Endothelial cell of umbilical vein (primary cell): ENCODE data around the gene SNX9. TPM values are rescaled to one million over a fixed set of nuclear protein-coding genes. Genes with fewer than 3 reads are reported as not detected.

Experiments
- BruUV-seq: library from RNA; stranded (reverse); fragments of 400-500 nt; replicated peaks from 2 replicates; lab custom pipeline; 2021; lab: Mats Ljungman, UMichigan
- CTCF ChIA-PET: fragments of 300-600, 350-600 bp; sonication (Branson Sonifier 250); formaldehyde crosslinking; loops from one replicate; lab custom pipeline; 2021; ENCODE audit warnings: antibody characterized with exemption, inconsistent platforms; lab: Charles Lee
- POLR2A ChIA-PET: fragments of 300-600, 350-600 bp; sonication (Branson Sonifier 250); formaldehyde crosslinking; loops from one replicate; lab custom pipeline; 2021; ENCODE audit warnings: antibody characterized with exemption, inconsistent platforms; lab: Charles Lee
- DNase-seq: peaks from one replicate; pipeline ENCODE4 v3.0.0-alpha.2; 2011; ENCODE audit warnings: low read depth, low spot score
- FAIRE-seq: peaks from 2 replicates; lab custom pipeline; 2011; peaks lifted over from hg19 to GRCh38; lab: Jason Lieb, UNC
- H2AFZ ChIP-seq: 2 replicates; pipeline ENCODE4 v1.6.0; 2012; ENCODE audit warnings: low read depth, low read length, control low read depth, inconsistent platforms
- H3K27ac ChIP-seq: 2 replicates; pipeline ENCODE4 v1.5.1; 2011; ENCODE audit warnings: low read depth, mild to moderate bottlenecking, control low read depth, low read length, moderate library complexity; ENCODE audit not compliant: insufficient read depth
- H3K27me3 ChIP-seq, 2 experiments: 2 replicates each; pipeline versions ENCODE4 v1.6.0 to v1.6.1; 2011; ENCODE audit warnings: low read length in 2 of 2, mixed read lengths in 1 of 2; ENCODE audit not compliant: control insufficient read depth in 2 of 2, insufficient read depth in 2 of 2
- H3K36me3 ChIP-seq, 2 experiments: 2 replicates in 1 of 2; 3 replicates in 1 of 2; pipeline ENCODE4 v1.5.1; 2011; ENCODE audit warnings: low read length in 2 of 2, mild to moderate bottlenecking in 1 of 2, moderate library complexity in 1 of 2; ENCODE audit not compliant: control insufficient read depth in 2 of 2, insufficient read depth in 2 of 2; ENCODE audit errors: extremely low read depth in 1 of 2
- H3K4me1 ChIP-seq: 3 replicates; pipeline ENCODE4 v1.5.1; 2011; ENCODE audit warnings: mild to moderate bottlenecking, low read length; ENCODE audit not compliant: control insufficient read depth, insufficient read depth; ENCODE audit errors: extremely low read depth
- H3K4me2 ChIP-seq: 2 replicates; pipeline ENCODE4 v1.6.1; 2011; ENCODE audit warnings: low read length, control low read depth, mixed read lengths; ENCODE audit not compliant: insufficient read depth
- H3K4me3 ChIP-seq, 3 experiments: fragments of 200-600 bp in 1 of 3; sonication (generic), shearing (Covaris generic) in 1 of 3; replicated peaks in 1 of 3; 2 replicates each; pipeline ENCODE4 v1.5.1; 2011 to 2016; ENCODE audit warnings: control low read depth in 3 of 3, low read length in 3 of 3, mild to moderate bottlenecking in 2 of 3, inconsistent platforms in 1 of 3, low read depth in 1 of 3, moderate library complexity in 1 of 3; ENCODE audit not compliant: insufficient read depth in 1 of 3
- H3K79me2 ChIP-seq: 2 replicates; pipeline ENCODE4 v1.6.0; 2012; ENCODE audit warnings: low read length, inconsistent platforms; ENCODE audit not compliant: control insufficient read depth, insufficient read depth
- H3K9ac ChIP-seq: replicated peaks from 2 replicates; pipeline ENCODE3; 2011; ENCODE audit warnings: low read length, control low read depth; ENCODE audit not compliant: insufficient read depth; ENCODE audit errors: extremely low read depth
- H3K9me1 ChIP-seq: replicated peaks from 3 replicates; pipeline ENCODE4 v1.6.0; 2011; ENCODE audit warnings: mild to moderate bottlenecking, low read length; ENCODE audit not compliant: control insufficient read depth, insufficient read depth; ENCODE audit errors: extremely low read depth
- H3K9me3 ChIP-seq: replicated peaks from 2 replicates; pipeline ENCODE4 v1.5.1; 2012; ENCODE audit warnings: low read length, inconsistent platforms; ENCODE audit not compliant: control insufficient read depth, insufficient read depth
- H4K20me1 ChIP-seq: replicated peaks from 2 replicates; pipeline ENCODE3; 2011; ENCODE audit warnings: mild to moderate bottlenecking, low read length; ENCODE audit not compliant: control insufficient read depth, insufficient read depth; ENCODE audit errors: extremely low read depth
- CTCF ChIP-seq, 2 donors: IDR thresholded peaks; 1 replicate in 1 of 2; 2 replicates in 1 of 2; pipeline ENCODE4 v1.5.1; 2011; ENCODE audit warnings: low read length in 2 of 2, mild to moderate bottlenecking in 2 of 2, moderate library complexity in 2 of 2, control low read depth in 1 of 2, inconsistent platforms in 1 of 2, low read depth in 1 of 2; ENCODE audit not compliant: insufficient read depth in 1 of 2; ENCODE audit errors: extremely low read depth in 1 of 2
- EZH2 ChIP-seq: IDR thresholded peaks from 2 replicates; pipeline ENCODE4 v1.6.1; 2012; ENCODE audit warnings: borderline replicate concordance, low read depth, mild to moderate bottlenecking, moderate library complexity, low read length, inconsistent platforms; ENCODE audit not compliant: severe bottlenecking
- FOS ChIP-seq: IDR thresholded peaks from 2 replicates; pipeline ENCODE4 v1.6.1; 2011; ENCODE audit warnings: mild to moderate bottlenecking, low read length, moderate library complexity, borderline replicate concordance; ENCODE audit not compliant: insufficient read depth
- GATA2 ChIP-seq: IDR thresholded peaks from 2 replicates; pipeline ENCODE4 v1.7.0; 2011; ENCODE audit warnings: low read depth, mild to moderate bottlenecking, moderate library complexity, mixed read lengths, low read length; ENCODE audit not compliant: insufficient read length, insufficient read depth
- JUN ChIP-seq: IDR thresholded peaks from 2 replicates; pipeline ENCODE4 v1.6.1; 2011; ENCODE audit warnings: borderline replicate concordance, low read depth; ENCODE audit not compliant: insufficient read length, insufficient read depth
- MYC ChIP-seq: IDR thresholded peaks from one replicate; pipeline ENCODE4 v1.6.1; 2011; ENCODE audit warnings: mild to moderate bottlenecking, low read depth, low read length
- POLR2A ChIP-seq: IDR thresholded peaks from 2 replicates; pipeline ENCODE4 v1.6.1; 2012; ENCODE audit warnings: low read depth, mild to moderate bottlenecking, control low read depth, low read length
- POLR2AphosphoS5 ChIP-seq: IDR thresholded peaks from 2 replicates; pipeline ENCODE4 v1.6.1; 2012; ENCODE audit warnings: low read depth, mild to moderate bottlenecking, control low read depth, low read length, moderate library complexity; ENCODE audit not compliant: insufficient read depth
- dilution Hi-C: fragments of 300-500 bp; cut with MboI; formaldehyde crosslinking; loops from one replicate; pipeline ENCODE4 v1.15.0; 2019; ENCODE audit warnings: low sequenced_read_pairs; ENCODE audit not compliant: extremely low pct_ligation_motif_present
- intact Hi-C: fragments of 100-400 bp; cut with micrococcal nuclease; formaldehyde crosslinking; loops from one replicate; pipeline ENCODE4 v1.10.0; 2022
- polyA plus RNA-seq, 4 experiments: library from polyadenylated mRNA; depleted of rRNA in 3 of 4; stranded (reverse) in 3 of 4; unstranded in 1 of 4; fragments of >200 nt; gene quantifications; 2 replicates each; pipeline versions ENCODE4 v1.2.1 to v1.2.3, GENCODE V29; 2011 to 2012; ENCODE audit warnings: missing spikeins in 1 of 4
- total RNA-seq: library from RNA; stranded (reverse); gene quantifications from 2 replicates; pipeline ENCODE4 v1.2.3, GENCODE V29; 2021
- TF ChIP-seq, protein P1 (sequence below): IDR thresholded peaks from 2 replicates; pipeline ENCODE4 v1.6.1; 2011; ENCODE audit not compliant: insufficient read depth, insufficient read length

SNX9 gene
- total and polyA plus RNA-seq, 2 donors (not counting 3 experiments of a cell fraction or from before 2014, with no cell fraction given) = 27.5 to 54.5 TPM

- Histone ChIP-seq H3K79me2 (peaks cover 99% of the 10 kb centered on the region), H3K36me3 (no peaks in the 10 kb centered on the region), H3K27me3 (no peaks in the 10 kb centered on the region), H3K9ac (no peak overlapping the region), H3K9me3 (no peaks in the 10 kb centered on the region), H3K4me1 (peaks cover 23% of the 10 kb centered on the region), H2AFZ (no peak overlapping the region), H3K4me3 (no peak overlapping the region), H3K27ac (no peak overlapping the region), H3K4me2 (peak overlapping the region; percentile 31), H3K9me1 (no peaks in the 10 kb centered on the region), H4K20me1 (no peaks in the 10 kb centered on the region)
- POLR2A ChIA-PET = no interaction called here
- intact Hi-C loops (loop anchor here (1.0 kb wide), 1 partner anchor 14 kb away; no protein-coding TSS in a partner anchor), dilution Hi-C loops (no loop called here)
- DNase-seq (peak; percentile 67), FAIRE-seq (peak; percentile 67)
- TF ChIP-seq, protein P1, sequence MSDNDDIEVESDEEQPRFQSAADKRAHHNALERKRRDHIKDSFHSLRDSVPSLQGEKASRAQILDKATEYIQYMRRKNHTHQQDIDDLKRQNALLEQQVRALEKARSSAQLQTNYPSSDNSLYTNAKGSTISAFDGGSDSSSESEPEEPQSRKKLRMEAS = no peak
- no peak for TF ChIP-seq GATA2
- no peak for TF ChIP-seq POLR2AphosphoS5
- TF ChIP-seq FOS = no peak
- TF ChIP-seq JUN = no peak
- TF ChIP-seq EZH2 = no peak
- no peak for TF ChIP-seq CTCF (IDR thresholded peaks at IDR 0.05; ENCODE audit: extremely low read depth in 1 of 2, insufficient read depth in 1 of 2, low read depth in 1 of 2, low read length in 2 of 2)
- TF ChIP-seq MYC = no peak
- no peak for TF ChIP-seq POLR2A
- no TSS peak for BruUV-seq
- CTCF ChIA-PET = interaction anchor here (0.8 to 1.6 kb wide), 4 partner anchors 11 to 83 kb away, joined by 3 to 8 read pairs (median 4); no protein-coding TSS in a partner anchor
Observed at GRCh38 chr6:157989541-157990289, 166.7 kb downstream of the SNX9 start.
